T-helper 1 cell treated with Interleukin-12 subunit alpha and Interleukin-12 subunit beta and Interleukin-4 antibody, amounts not matched to agents 30 μg/mL and 1 μg/mL, for 36 hours (primary cell): ENCODE data around the gene CCDC50.

Source experiments
- H3K27ac Mint-ChIP-seq: one replicate; pipeline ENCODE4 v1.8.0; 2021; ENCODE audit warnings: mild to moderate bottlenecking, mixed read lengths
- H3K27me3 Mint-ChIP-seq: one replicate; pipeline ENCODE4 v1.8.0; 2021; ENCODE audit warnings: low read depth, mixed read lengths
- H3K36me3 Mint-ChIP-seq: one replicate; pipeline ENCODE4 v1.8.0; 2021; ENCODE audit warnings: low read depth, mixed read lengths
- H3K4me1 Mint-ChIP-seq: one replicate; pipeline ENCODE4 v1.8.0; 2021; ENCODE audit warnings: low read depth, mixed read lengths
- H3K4me3 Mint-ChIP-seq: one replicate; pipeline ENCODE4 v1.8.0; 2021; ENCODE audit warnings: mild to moderate bottlenecking, moderate library complexity, mixed read lengths
- H3K9me3 Mint-ChIP-seq: one replicate; pipeline ENCODE4 v1.8.0; 2021; ENCODE audit warnings: mixed read lengths

Gene CCDC50

DNA sequence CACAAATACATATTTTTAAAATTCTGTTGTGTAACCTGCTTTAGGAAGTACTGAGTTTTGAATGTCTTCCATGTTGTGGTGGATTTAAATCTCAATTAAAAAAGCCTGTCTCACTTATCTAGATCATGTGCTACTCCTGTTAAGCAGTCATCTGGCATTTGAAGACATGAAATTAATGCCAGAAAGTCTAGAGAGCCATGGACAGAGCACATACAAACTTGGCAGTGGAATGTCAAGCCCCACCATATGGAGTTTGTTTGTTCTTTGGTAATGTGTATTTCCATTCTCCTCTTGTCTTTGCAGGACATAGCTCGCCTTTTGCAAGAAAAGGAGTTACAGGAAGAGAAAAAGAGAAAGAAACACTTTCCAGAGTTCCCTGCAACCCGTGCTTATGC is 40.4 kb downstream of the CCDC50 start:
- Mint-ChIP-seq H3K27ac (no peak overlapping the region), H3K4me1 (peaks cover 3% of the 10 kb centered on the region), H3K4me3 (no peak overlapping the region), H3K36me3 (peaks cover 2% of the 10 kb centered on the region), H3K9me3 (no peaks in the 10 kb centered on the region), H3K27me3 (no peaks in the 10 kb centered on the region)

DNA sequence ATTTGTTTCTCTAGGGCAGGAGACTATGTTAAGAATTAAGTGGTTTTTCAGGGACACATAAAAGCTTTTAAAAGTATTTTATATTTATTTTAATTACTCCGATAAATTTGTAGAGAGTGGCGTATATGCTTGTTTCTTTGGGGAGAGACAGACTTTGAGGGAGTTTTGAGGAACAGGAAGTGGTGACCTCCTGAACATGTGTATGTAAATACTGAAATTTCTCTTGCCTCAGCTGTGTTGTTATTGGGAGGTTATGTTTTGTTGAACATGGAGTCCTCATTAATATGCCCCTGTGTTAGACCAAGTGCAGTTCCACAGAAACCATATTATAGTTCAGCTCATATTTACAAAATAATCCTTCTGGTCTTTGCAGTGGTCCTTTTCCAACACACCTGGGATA is 42.9 kb downstream of the CCDC50 start:
- H3K9me3 Mint-ChIP-seq: no peaks in the 10 kb centered on the region
- no peak overlapping the region for H3K4me3 Mint-ChIP-seq
- H3K27me3 Mint-ChIP-seq: no peaks in the 10 kb centered on the region
- no peaks in the 10 kb centered on the region for H3K36me3 Mint-ChIP-seq
- no peak overlapping the region for H3K27ac Mint-ChIP-seq
- H3K4me1 Mint-ChIP-seq: no peaks in the 10 kb centered on the region

DNA sequence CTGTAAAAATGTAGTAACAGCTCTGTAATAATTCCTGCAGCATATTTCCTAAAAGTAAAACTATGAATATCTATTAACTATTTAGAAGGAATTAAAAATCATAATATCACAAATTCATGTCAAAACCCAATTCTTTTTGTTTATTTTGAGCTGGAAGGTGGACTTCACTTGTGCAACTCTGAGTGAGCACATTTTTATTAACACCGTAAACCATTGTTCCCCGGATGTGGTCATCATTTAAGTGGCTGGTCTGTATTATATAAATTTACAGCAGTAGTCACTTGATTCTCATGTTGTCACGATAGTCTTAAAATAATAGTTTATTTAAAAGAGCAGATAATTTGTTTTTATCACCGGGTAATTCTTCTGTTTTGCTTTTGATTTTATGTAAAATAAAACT is 44.1 kb downstream of the CCDC50 start:
- no peaks in the 10 kb centered on the region for H3K36me3 Mint-ChIP-seq
- no peaks in the 10 kb centered on the region for H3K27me3 Mint-ChIP-seq
- no peaks in the 10 kb centered on the region for H3K9me3 Mint-ChIP-seq

DNA sequence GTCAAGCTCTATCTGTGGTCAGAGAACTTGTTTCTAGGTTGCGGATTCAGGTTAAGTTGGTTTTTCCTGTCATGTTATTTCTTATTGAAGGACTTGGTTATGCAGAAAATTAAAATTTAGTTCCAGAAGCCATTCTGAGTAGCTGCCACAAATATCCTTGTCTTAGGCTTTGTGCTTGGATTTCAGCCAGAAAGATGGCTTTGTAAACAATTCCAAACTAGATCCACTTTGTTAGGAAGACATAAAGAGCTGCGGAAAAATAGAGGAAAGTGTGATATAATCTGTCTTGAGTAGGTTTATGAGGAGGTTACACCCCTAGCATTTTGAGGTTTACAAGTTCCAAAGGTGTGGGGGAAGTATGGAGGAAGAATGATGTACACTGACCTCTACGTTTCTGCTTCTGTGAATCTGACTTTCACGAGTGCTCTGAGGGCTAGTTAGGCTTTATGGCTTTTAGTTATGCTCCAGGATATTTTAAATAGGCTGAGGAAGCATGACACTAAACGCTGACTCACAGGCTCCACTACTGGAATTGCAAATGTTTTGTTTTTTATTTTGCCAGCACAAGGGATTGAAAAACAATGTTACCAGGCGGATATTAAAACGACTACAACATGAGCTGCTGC is 47.4 kb downstream of the CCDC50 start:
- no peak overlapping the region for H3K4me3 Mint-ChIP-seq
- no peak overlapping the region for H3K27ac Mint-ChIP-seq

More for the DNA sequence above, 44.1 kb downstream of the CCDC50 start:
- peaks cover 2% of the 10 kb centered on the region for H3K4me1 Mint-ChIP-seq
- no peak overlapping the region for H3K4me3 Mint-ChIP-seq
- no peak overlapping the region for H3K27ac Mint-ChIP-seq

DNA sequence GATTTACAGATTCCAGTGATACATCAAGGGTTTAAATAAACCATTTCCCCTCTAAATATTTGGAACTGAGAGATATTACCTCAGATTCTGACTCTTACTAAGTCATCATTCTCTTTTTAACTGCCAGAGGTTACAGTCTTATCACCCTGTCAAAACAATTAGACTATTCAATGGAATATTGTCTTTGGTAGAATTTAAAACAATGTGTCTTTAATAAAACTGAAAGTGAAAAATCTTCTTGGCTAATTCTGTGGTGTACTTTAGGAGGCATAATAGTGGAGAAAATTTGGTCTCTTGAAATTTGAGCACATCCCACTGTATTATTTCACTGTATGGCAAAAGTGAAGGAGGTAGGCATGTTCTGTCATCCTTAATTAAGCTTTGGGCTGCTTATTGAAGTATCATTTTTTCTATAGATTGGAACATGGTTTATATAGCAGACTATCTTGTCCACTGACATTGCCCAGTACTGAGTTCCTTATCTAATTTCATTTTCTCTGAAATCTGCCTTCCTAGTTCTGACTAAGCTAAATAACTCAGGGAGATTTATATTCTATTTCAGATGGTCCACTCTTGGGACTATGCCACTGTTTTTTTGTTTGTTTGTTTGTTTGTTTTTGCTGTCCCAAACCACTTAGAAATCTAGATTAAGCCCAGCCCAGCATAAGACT is 49.1 kb downstream of the CCDC50 start:
- Mint-ChIP-seq H3K27ac (no peak overlapping the region), H3K27me3 (no peaks in the 10 kb centered on the region), H3K4me3 (no peak overlapping the region), H3K4me1 (peaks cover 9% of the 10 kb centered on the region), H3K9me3 (no peaks in the 10 kb centered on the region), H3K36me3 (peaks cover 7% of the 10 kb centered on the region)

More for the DNA sequence above, 47.4 kb downstream of the CCDC50 start:
- Mint-ChIP-seq H3K27me3 (no peaks in the 10 kb centered on the region), H3K4me1 (peaks cover 9% of the 10 kb centered on the region), H3K36me3 (peaks cover 4% of the 10 kb centered on the region), H3K9me3 (no peaks in the 10 kb centered on the region)

DNA sequence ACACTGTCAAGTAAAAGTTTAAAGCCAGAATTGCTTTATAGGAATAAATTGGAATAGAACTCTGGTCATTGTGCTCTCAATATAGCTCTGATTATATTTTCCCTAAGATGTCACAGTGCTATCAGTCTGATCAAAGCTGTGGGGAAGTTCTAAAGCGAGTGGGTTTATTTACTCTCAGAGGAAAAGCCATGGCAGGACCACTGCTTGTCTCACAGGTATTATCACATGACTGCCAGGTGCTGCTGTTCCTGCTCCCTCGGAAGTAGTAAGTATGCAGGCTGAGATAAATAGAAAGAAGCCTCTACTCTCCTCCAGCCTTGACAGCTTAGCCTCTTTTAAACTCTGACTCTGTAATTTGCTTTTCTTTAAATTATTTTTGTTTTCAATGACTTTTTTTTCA is 50.3 kb downstream of the CCDC50 start:
- no peaks in the 10 kb centered on the region for H3K9me3 Mint-ChIP-seq
- H3K4me1 Mint-ChIP-seq: peaks cover 9% of the 10 kb centered on the region
- H3K27me3 Mint-ChIP-seq: no peaks in the 10 kb centered on the region
- no peak overlapping the region for H3K4me3 Mint-ChIP-seq
- H3K27ac Mint-ChIP-seq: no peak overlapping the region
- peaks cover 7% of the 10 kb centered on the region for H3K36me3 Mint-ChIP-seq

DNA sequence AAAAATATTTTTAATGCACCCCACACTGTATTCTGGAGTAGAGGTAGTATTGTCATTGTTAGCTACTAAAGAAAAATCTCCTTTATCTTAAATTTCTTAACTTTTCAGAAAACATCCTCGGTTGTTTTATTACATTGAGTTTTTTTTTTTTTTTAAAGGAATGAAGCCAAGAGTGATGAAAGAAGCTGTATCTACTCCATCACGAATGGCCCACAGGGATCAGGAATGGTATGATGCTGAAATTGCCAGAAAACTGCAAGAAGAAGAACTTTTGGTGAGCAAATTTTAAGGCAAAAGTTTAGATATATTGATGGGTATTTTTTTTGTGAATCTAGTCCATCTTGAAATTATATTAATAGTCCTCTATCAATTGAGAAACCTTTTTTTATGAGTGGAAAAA is 50.8 kb downstream of the CCDC50 start:
- Mint-ChIP-seq H3K27ac (no peak overlapping the region), H3K36me3 (peaks cover 7% of the 10 kb centered on the region), H3K4me1 (peaks cover 9% of the 10 kb centered on the region), H3K27me3 (no peaks in the 10 kb centered on the region), H3K9me3 (no peaks in the 10 kb centered on the region), H3K4me3 (no peak overlapping the region)

DNA sequence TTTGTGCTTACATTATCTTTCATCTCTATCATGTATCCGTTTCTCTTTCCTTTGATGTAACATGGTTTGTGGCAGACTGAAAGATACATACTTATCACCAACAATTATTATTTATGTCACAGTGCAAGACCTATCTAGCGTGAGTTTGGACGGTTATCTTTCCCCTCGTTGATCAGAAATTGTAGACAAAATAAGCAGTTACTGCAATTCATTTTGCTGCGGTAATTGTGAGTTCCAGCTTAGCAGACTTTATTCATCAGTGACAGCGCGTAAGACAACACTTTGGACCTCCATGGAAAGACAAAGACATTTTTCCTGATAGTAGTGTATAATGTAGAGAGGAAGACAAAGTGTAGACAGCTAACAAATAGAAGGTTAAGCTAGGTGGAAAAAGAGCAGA is 52.1 kb downstream of the CCDC50 start:
- H3K4me3 Mint-ChIP-seq: no peak overlapping the region
- no peak overlapping the region for H3K27ac Mint-ChIP-seq
- peaks cover 9% of the 10 kb centered on the region for H3K4me1 Mint-ChIP-seq
- H3K27me3 Mint-ChIP-seq: no peaks in the 10 kb centered on the region
- H3K36me3 Mint-ChIP-seq: peaks cover 7% of the 10 kb centered on the region
- no peaks in the 10 kb centered on the region for H3K9me3 Mint-ChIP-seq

DNA sequence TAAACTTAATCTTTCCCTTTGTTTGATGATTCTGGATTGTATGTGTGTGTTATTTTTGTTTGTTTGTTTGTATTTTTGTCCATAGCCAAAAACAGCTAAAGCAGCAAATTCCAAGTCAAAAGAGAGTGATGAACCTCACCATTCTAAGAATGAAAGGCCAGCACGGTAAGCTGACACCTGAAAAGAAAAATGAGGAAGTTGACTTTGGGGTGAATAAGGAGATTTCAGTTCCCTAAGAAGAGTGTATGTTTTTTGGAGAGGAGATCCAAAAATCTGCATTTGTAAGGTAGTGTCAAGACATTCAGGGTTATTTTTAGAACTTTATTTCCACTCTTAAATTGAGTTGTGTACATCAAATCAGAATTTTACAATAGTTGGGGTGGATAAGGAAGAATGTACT is 53.5 kb downstream of the CCDC50 start:
- Mint-ChIP-seq H3K36me3 (peaks cover 7% of the 10 kb centered on the region), H3K27me3 (no peaks in the 10 kb centered on the region), H3K4me3 (no peak overlapping the region), H3K9me3 (no peaks in the 10 kb centered on the region), H3K4me1 (peaks cover 9% of the 10 kb centered on the region), H3K27ac (no peak overlapping the region)

DNA sequence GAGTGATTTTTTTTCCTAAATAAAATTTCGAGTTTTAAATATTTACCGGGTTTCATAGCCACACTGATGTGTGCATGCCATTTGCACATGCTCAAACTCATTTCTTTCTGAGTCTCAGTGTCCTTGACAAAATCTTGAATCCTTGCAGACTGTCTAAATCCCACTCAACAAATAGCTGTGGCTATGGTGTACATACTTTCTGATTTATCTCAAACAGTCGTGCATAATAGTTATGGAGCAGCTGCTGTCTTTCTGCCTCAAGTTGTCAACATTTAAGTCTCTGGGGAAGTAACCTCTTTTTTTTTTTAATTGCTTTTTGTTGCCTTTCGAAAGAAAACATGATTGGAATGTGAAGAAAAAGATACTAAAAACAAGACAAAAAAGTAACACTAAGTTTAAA is 53.9 kb downstream of the CCDC50 start:
- no peaks in the 10 kb centered on the region for H3K27me3 Mint-ChIP-seq
- no peak overlapping the region for H3K4me3 Mint-ChIP-seq
- peaks cover 9% of the 10 kb centered on the region for H3K4me1 Mint-ChIP-seq
- peaks cover 7% of the 10 kb centered on the region for H3K36me3 Mint-ChIP-seq
- no peak overlapping the region for H3K27ac Mint-ChIP-seq
- H3K9me3 Mint-ChIP-seq: no peaks in the 10 kb centered on the region

DNA sequence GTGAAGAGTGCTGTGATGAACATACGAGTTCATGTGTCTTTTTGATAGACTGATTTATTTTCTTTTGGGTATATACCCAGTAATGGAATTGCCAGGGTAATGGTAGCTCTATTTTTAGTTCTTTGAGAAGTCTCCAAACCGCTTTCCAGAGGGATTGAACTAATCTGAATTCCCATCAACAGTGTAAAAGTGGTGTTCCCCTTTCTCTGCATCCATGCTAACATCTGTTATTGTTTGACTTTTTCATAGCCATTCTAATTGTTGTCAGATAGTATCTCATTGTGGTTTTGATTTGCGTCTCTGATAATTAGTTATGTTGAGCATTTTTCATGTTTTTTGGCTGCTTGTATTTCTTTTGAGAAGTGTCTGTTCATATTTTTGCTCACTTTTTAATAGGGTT is 55.9 kb downstream of the CCDC50 start:
- Mint-ChIP-seq H3K4me1 (peaks cover 3% of the 10 kb centered on the region), H3K36me3 (peaks cover 7% of the 10 kb centered on the region), H3K27ac (no peak overlapping the region), H3K4me3 (no peak overlapping the region), H3K9me3 (no peaks in the 10 kb centered on the region), H3K27me3 (no peaks in the 10 kb centered on the region)

DNA sequence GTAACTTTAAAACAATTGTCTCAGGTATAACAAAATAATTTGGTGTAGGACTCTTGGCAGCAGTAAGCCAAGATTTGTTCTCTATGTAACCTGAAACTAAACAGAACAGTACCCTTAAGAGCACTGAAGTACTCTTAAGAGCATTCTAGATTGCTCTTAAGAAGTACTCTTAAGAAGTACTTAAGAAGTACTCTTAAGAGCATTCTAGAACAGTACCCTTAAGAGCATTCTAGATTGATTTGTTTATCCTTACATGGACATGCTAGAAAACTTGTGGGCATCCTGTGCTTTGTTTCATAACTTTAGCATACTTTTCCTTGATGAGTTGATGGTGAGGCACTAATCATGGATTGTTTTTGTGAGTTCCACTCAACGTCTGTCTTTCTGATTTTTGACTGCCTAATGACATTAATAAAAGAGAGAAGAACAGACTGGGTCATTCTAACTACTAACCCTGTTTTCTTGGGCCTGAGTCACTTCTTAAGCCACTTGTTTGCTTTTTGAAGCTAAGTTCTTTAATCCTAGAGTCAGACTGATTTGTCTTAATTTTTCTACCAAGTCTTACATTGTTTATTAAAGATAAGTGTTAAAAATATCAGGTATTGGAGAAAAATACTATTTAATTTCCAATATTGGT is 58.4 kb downstream of the CCDC50 start:
- H3K9me3 Mint-ChIP-seq: no peaks in the 10 kb centered on the region
- no peaks in the 10 kb centered on the region for H3K27me3 Mint-ChIP-seq
- H3K36me3 Mint-ChIP-seq: peaks cover 3% of the 10 kb centered on the region
- H3K4me3 Mint-ChIP-seq: no peak overlapping the region
- H3K27ac Mint-ChIP-seq: no peak overlapping the region
- no peaks in the 10 kb centered on the region for H3K4me1 Mint-ChIP-seq

DNA sequence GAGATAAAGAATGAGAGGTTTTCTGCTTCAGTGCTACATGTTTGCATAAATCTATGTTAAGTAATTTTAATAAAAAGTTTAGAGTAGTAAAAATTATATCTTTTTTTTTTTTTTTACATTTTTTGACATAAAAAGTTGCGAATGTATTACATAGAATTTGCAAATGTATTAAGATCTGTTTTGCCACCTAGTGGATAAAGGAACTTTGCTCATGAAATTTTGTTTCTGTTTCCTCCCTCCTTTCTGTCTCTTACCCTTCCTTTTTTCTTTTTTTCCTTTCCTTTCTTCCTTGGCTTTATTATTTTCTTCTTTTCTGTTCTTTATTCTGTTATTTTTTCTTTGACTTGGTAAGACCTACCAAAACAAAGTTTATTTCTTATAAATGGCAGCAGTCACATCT is 59.6 kb downstream of the CCDC50 start:
- Mint-ChIP-seq H3K4me1 (no peaks in the 10 kb centered on the region), H3K27me3 (no peaks in the 10 kb centered on the region), H3K27ac (no peak overlapping the region), H3K36me3 (no peaks in the 10 kb centered on the region), H3K9me3 (no peaks in the 10 kb centered on the region), H3K4me3 (no peak overlapping the region)

DNA sequence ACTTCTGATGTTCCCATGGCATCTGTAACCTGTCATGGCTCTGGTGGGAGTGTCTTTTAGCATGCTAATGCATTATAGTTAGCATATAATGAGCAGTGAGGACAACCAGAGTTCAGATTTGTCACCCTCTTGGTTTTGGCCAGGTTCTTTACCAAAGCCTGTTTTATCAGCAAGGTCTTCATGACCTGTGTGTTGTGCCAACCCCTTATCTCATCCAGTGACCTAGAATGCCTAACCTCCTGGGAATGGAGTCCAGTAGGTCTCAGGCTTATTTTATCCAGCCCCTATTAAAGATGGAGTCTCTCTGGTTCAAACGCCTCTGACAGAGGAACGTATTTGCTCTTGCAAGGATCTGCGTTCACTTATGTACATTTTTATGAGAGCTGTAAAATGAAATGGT is 61.4 kb downstream of the CCDC50 start:
- Mint-ChIP-seq H3K27ac (no peak overlapping the region), H3K36me3 (no peaks in the 10 kb centered on the region), H3K27me3 (no peaks in the 10 kb centered on the region), H3K9me3 (no peaks in the 10 kb centered on the region), H3K4me3 (no peak overlapping the region), H3K4me1 (no peaks in the 10 kb centered on the region)
